NCI-H526 (cell line): ENCODE measurements around the gene GCDH.
A peak's percentile ranks its signal among the peaks of the same experiment; 100 is the strongest.
"Not testable (repeated sequence)": the region's sequence is repeated elsewhere in the genome, so short reads cannot be mapped to it uniquely, and the experiment has no call there.

Experiments used
- DNase-seq, 2 experiments: peaks; one replicate each; lab custom pipeline; 2025; lab: John Stamatoyannopoulos, UW

Gene GCDH

DNA sequence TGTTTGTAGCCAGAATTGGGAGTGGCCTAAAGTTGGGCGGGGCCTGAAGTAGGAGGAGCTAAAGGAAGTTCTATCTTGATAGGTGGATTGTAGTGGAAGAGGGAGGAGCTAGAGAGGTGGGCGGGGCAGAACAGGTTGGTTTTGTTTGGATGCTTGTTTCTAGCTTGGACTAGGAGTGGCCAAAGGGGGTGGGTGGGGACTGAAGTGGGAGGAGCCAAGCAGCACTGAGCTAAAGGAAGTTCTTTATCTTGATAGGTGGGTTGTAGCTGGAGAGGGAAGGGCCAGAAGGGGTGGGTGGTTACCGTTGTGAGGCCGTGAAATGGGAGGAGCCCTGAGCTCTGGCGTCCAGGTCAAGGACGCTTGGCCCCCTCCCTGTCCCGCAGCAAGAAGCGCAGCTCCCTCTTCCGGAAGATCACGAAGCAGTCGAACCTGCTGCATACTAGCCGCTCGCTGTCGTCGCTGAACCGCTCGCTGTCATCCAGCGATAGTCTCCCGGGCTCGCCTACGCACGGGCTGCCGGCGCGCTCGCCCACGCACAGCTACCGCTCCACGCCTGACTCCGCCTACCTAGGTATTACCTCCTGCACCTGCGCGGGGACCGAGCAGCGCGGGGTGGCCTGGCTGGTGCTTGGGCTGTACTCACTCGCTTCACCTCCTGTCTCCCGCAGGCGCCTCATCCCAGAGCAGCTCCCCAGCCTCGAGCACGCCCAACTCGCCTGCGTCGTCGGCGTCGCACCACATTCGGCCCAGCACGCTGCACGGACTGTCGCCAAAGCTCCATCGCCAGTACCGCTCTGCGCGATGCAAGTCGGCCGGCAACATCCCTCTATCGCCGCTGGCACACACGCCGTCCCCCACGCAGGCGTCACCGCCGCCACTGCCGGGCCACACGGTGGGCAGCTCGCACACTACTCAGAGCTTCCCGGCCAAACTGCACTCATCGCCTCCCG, 17.7 kb upstream of the GCDH start:
- DNase-seq: peak in 1 of 2 experiments; percentile 20

DNA sequence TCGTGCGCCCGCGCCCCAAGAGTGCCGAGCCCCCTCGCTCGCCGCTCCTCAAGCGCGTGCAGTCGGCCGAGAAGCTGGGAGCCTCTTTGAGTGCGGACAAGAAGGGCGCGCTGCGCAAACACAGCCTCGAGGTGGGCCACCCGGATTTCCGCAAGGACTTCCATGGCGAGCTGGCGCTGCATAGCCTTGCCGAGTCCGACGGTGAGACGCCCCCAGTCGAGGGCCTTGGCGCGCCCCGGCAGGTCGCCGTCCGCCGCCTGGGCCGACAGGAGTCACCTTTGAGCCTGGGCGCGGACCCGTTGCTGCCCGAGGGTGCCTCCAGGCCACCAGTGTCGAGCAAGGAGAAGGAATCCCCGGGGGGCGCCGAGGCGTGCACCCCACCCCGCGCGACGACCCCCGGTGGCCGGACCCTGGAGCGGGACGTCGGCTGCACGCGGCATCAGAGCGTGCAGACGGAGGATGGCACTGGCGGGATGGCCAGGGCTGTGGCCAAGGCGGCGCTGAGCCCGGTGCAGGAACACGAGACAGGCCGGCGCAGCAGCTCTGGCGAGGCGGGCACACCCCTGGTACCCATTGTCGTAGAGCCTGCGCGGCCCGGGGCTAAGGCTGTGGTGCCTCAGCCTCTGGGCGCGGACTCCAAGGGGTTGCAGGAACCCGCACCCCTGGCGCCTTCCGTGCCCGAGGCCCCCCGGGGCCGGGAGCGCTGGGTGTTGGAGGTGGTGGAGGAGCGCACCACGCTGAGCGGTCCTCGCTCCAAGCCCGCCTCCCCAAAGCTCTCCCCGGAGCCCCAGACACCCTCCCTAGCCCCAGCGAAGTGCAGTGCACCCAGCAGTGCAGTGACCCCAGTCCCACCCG, 16.8 kb upstream of the GCDH start:
- no peak for DNase-seq

DNA sequence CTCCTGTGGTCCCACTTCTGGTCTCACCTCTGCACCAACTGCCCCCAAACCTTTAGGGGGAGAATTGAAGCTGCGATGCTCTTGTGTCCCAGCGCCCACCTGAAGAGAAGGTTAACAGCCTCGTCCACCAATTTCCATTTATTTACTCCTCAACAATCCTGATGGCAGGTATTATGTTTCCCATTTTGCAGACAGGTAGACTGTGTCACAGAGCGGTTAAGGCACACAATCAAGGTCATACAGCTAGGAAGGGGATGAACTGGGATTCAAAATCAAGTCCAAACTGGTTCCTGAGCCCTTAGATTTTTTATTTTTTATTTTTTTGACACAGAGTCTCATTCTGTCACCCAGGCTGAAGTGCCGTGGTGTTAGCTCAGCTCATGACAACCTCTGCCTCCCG, 15.9 kb upstream of the GCDH start:
- no peak for DNase-seq

DNA sequence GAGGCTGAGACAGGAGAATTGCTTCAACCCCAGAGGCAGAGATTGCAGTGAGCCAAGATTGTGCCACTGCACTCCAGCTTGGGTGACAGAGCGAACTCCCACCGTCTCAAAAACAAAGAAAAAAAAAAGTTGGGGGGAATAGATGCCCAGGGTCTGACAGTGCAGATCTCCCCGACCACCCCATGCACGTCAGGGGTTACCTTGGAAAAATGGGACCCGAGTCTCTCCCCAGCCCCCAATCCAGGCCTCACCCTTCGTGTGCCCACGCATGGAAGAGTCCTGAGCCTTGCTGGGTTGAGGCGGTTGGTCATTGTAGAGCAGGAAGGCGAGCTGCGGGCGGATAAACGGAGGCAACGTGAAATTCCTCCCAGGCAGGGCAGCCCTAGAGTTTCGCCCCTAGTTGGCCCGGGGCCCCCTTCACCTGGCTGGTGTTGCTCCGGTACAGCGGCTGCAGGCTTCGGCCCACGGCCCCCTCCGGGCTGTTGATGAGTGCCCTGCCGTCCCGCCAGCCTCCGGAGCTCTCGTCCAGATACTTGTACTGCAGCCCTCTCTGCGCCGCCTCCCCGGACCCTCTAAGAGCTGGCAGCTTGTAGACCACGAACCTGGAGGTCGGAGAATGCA, 10.3 kb upstream of the GCDH start:
- DNase-seq: peak in 1 of 2 experiments; percentile 48

DNA sequence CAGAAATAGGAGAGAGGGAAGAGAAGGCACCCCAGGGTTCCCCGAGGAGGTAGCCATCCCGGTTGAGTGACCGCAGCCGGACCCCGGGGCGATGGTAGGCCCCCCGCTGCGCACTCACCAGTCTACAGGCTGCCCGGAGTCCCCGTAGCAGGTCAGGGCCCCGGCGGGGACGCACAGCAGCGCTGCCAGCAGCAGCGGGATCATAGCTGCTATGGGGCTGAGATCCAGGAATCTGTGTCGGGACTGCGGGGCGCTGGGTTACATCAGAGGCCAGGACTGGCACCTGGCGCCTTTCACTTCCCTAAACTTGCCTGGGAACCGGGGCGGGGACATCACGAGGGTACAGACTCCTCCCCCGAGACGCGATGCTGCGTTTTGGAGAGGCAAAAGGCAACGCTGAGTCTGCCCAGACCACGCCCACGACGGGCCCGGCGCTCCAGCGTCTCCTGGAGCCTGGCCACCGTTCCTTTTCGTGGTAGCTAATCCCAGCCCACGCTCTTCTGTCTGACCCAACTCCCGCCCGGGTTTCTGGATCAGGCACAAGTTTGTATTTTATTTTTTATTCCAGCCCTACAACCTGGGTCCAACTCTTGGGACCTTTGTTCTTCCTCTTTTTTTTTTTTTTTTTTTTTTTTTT, 9.7 kb upstream of the GCDH start, which contains the start of gene DNASE2:
Gene DNASE2, minus strand, starts transcription at position 278 of the 637 bp plus-strand sequence. Its CDS starts 74 bp downstream, at position 204.
- peak; percentile 78 to 94 for DNase-seq

DNA sequence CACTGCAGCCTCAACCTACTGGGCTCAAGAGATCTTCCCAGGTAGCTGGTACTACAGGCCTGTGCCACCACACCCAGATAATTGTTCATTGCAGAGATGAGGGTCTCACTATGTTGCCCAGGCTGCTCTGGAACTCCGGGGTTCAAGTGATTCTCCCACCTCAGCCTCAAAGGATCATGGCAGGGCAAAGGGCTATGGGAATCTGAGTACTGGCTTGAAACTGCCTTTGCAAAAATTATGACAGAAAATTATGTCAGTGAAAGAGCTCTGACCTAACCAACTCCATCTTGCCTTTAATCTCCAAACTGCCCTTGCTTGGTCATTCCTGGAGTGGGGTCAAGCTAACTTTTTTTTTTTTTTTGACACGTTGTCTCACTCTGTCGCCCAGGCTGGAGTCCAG, 8.4 kb upstream of the GCDH start:
- no peak for DNase-seq

DNA sequence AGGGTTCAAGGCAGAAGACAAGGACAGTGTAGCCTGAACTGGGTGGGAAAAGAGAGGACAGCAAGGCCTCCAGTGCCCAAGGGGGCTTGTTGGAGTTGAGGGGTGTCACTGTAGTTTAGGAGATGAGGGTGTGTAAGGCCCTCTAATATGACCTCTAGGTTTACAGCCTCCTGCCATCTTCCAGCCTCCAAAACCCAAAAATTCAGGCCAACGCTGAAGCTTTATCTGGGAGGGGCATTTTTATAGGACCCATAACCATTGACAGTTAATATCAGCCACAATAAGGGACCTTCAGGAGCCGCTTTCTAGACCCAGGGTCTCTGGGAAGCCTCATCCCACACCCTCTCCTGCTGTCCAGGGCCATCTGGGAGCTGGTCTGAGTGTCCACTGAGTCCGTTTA, 6.8 kb upstream of the GCDH start:
- DNase-seq: no peak

DNA sequence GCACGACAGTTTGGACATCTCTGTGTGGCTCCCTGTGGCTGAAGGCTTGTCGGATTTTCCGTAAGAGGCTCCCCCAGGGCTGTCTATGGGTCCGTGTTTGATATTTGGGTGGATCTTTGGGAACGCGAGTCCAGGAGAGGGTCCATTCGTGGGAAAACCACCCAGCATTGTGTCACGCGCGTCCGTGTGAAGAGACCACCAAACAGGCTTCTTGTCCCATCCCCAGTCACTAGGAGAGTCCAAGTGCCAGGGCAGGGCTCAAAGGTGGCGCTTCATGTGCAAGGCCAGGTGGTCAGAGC, 6.4 kb upstream of the GCDH start:
- no peak for DNase-seq

DNA sequence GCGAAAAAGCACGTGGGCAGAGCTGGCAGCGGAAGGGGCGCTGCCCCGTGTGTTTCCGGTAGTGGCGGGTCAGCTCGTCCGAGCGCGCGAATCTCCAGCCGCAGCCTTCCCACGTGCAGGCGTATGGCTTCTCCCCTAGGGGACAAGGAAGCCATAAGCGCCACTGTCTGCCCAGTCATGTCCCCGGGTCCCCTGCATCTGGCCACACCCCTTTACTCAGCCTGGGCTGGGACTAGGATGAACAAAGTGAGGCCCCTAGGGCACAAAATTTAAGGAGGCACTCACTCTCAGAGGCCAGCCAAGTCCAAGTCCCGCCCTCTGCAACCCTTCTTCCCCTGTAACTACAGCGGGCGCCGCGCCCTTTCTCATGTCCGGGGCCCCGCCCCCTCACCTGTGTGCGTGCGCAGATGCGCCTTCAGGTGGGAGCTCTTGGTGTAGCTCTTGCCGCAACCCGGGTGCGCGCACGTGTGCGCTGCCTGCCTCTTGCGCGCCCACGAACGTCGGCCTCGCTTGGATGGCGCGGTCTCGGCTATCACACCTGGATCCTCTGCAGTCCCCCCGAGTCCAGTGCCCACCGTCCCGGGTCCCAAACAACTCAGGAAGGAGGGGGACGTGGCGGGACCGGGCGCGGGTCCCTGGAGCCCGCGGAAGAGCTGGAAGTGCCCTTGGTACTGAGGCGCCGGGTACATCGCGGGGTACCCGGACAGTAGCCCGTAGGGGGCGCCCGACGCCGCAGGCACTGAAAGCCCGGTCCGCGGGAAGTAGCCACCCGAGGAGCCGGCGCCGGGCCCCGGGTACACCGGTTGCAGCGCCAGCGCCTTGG, 5.8 kb upstream of the GCDH start:
- peak; percentile 80 to 95 for DNase-seq

DNA sequence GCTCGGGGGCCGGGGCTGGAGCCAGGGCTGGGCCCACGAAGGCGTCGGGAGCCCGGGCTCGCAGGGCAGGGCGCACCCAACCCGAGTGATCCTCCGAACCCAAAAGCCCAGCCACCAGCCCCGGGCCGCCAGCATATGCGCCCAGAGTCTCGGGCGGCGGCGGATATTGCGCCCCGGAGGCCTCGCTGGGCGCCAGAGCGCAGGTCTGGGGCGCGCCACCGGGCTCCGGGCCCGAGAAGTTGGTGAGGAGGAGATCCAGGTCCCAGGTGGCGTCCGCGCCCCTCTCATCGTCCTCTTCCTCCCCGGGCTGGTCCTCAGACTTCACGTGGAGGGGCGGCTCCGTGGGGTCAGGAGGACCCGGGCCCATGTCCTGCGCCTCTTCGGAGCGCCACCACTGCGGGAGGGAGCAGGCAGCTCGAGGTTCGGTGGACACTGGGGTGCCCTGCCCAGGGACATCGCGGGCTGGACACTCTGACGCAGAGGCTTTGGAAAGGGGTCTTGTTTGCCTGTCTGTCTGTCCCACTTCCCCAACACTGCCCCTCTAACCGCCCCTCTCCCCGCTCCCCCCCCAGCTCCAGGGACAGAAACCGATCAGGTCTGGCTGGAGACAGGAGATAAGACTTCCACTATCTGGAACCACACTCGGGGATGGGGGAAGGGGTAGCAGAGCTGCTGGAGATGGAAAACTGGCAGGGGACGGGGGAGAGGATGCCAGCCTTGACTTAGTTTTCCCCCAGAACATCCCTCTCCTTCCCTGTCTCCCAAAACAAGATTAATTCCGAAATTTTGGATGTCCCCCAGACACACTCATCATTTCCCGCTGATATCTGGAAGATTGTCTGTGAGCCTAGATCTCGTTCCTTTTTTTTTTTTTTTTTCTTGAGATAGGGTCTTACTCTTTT, 5.0 kb upstream of the GCDH start:
- no peak for DNase-seq

DNA sequence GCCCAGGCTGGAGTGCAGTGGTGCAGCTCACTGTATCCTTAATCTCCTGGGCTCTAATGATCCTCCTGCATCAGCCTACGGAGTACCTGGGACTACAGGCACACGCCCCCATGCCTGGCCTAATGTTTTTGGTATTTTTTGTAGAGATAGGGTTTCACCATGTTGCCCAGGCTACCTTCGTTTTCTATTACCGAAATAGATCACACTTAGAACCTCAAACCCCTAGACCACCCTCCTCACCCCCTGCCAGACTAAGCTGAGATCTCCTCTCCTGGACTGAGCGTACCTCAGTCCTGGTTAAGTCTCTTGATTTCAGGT, 4.3 kb upstream of the GCDH start:
- DNase-seq: no peak

DNA sequence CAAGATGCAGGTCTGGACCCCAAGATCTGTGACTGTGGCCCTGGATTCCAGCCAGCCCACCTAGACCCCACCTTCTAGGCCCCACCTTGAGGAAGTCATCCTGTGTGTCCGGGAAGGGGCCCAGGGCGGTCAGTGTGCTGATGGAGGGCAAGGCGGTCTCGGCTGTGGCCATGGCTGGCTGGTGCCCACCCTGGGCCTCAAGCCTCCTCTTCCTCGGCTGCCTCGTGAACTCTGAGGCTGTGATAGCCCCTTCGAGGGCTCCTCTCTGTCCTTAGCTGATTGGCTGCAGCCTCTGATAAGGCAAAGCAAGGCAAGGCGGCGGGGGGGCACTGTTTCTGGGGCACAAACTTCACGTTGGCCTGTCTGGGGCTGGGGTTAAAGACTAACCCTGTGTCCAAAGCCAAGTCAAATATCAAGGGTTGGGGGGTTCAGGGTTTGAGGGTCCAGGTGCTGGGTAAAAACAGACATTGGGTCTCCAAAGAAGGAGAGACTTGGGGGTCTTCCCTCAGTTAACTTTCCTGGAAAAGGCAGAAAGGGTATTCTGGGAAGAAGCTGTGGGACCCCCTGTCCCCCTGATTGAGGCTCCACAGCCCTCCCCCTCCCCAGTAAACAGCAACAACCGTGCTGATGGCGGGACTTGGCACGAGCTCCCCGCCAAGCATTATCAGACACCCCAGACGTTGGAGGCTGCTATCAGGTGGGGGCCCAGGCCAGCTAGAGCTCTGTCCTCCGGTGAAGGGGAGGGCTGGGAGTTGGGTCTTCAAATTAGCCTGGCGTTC, 3.8 kb upstream of the GCDH start, which contains the start of gene KLF1:
Gene KLF1, minus strand, starts transcription at position 233 of the 779 bp plus-strand sequence. Its CDS starts 61 bp downstream, at position 172.
- no peak for DNase-seq

DNA sequence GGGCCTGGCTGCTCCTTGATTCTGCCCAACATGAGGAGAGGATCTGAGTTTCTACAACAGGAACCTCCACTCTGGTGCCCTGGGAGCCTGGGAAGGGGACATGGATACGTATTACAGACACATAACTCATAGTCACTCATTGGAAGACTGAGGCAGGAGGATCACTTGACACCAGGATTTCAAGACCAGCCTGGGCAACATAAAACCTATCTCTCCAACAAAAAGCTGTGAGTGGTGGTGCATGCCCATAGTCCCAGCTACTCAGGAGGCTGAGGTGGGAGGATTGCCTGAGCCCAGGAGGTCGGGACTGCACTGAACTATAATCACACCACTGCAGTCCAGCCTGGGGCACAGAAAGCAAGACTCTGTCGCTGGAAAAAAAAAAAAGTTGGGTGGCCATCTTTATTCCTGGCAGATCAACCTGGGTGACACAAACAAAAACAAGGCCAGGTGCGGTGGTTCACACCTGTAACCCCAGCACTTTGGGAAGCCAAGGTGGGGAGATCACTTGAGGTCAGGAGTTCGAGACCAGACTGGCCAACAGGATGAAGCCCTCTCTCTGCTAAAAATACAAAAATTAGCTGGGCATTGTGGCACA, 2.9 kb upstream of the GCDH start:
- DNase-seq: no peak

DNA sequence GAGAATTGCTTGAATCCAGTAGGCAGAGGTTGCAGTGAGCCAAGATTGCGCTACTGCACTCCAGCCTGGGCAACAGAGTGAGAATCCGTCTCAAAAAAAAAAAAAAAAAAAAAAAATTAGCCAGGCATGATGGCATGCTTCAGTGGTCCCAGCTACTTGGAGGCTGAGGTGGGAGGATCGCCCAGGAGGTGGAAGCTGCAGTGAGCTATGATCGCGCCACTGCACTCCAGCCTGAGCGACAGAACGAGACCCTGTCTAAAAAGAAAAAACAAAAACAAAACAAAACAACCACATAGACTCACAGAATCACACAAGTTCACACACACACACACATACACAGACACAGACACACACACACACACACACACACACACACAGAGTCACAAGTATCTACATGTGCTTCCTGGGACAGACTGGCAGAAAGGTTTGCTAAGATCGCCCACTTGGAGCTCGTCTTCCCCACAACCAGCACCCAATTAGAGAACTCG, 617 bp upstream of the GCDH start:
- not testable (repeated sequence) for DNase-seq

DNA sequence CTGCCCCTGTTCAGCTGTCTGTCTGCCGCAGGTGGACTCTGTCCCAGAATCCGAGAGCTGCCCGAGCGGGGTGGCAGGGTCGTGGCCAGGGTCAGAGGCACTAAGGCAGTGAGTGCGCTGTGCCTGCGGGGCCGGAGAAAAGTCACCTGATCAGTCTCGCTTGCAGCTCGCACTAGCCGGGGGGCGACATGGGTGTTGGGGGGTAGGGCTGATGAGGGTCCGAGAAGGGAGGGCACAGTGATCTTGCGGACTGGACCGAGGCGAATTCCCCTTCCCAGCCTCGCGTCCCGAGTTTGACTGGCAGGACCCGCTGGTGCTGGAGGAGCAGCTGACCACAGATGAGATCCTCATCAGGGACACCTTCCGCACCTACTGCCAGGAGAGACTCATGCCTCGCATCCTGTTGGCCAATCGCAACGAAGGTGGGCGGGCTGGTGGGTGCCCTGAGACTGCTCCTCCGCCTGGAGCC, 627 bp downstream of the GCDH start:
- DNase-seq: peak in 1 of 2 experiments; percentile 7

DNA sequence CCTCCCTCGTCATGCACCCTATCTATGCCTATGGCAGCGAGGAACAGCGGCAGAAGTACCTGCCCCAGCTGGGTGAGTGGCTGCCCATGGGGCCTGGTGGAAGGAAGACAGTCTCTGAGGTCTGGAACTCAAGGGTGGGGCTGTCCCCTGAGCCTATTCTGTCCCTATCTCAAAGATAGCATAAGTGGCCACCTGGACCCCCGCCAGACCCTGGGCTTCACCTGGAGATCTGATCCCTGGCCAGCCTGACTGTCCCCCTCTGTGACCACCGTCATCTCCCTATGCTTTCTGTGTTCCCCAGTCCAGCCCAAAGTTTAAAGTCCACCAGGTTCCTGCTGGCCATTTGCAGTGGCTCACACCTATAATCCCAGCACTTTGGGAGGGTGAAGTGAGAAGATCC, 2.6 kb downstream of the GCDH start:
- no peak for DNase-seq

DNA sequence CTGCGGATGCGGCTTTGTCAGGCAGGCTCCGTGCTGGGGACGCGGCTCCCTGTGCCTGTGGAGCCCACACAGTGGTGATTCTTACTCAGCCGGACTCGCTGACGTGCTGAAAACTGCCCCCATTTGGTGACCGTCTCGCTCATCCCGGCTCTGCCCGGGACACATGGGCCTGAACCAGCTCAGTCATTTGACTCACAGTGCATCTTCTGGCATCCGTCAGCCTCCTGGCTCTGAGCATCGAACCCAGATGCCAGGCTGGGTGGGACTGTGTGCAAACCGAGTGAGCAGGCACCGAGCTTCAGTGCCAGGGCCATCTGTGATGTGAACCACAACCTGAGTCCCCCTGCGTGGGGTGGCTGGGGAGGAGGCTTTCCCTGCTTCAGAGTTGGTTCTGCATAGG, 5.5 kb downstream of the GCDH start:
- no peak for DNase-seq

DNA sequence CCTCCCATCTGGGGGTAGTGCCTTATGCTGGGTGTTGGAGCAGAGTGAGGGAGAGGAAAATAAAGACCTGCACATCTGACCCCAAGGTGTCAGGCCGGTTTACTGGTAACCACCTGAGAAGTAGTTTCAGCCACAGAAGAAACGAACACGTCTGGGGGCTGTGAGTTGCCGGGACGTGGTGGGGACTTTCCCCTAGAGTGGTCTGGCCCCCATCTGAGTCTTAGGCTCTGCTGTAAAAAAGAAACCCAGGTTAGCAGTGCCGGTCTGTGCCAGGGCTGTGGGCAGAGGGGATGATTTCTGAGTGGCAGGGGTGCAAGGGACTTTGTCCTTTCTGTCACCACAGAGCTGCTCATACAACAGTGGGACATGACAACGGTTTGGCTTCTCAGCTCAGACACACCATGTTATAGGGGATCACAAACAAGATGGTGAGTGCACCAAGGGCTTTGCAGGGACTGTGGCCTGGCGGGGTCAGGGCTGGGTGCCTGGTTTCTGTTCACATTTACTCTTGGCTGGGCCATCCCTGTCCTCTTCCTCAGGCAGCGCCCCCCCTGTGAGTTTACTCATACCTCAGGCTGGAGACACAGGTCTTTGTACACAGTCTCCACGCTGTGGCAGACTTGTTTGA, 9.0 kb downstream of the GCDH start:
- DNase-seq: no peak
